H1 (cell line): ENCODE data around the gene FADS6. TPM values are rescaled to one million over a fixed set of nuclear protein-coding genes. Genes with fewer than 3 reads are reported as not detected.

Experiments
- CTCF ChIA-PET: fragments of 300-600 bp; sonication (Branson Sonifier 250); formaldehyde crosslinking; loops from one replicate; lab custom pipeline; 2021; ENCODE audit not compliant: partially characterized antibody; lab: Charles Lee
- POLR2A ChIA-PET: fragments of 300-600 bp; sonication (Branson Sonifier 250); formaldehyde crosslinking; loops from one replicate; lab custom pipeline; 2021; ENCODE audit warnings: inconsistent platforms; ENCODE audit not compliant: partially characterized antibody; lab: Charles Lee
- DNase-seq, 2 experiments: peaks; one replicate each; pipeline versions ENCODE4 v3.0.0 to v3.0.0-alpha.2; 2010 to 2022; ENCODE audit warnings: low spot score in 2 of 2, low read depth in 1 of 2, mixed read lengths in 1 of 2
- FAIRE-seq: peaks from 2 replicates; lab custom pipeline; 2011; peaks lifted over from hg19 to GRCh38; lab: Jason Lieb, UNC
- H2AFZ ChIP-seq: 2 replicates; pipeline ENCODE4 v1.8.1; 2012; ENCODE audit warnings: low read length, inconsistent platforms
- H2AK5ac ChIP-seq: 2 replicates; pipeline ENCODE4 v1.6.1; 2013; ENCODE audit warnings: low read depth, low read length
- H2BK120ac ChIP-seq: replicated peaks from 2 replicates; pipeline ENCODE3; 2013; ENCODE audit warnings: low read depth, low read length, inconsistent platforms
- H2BK12ac ChIP-seq: 2 replicates; pipeline ENCODE4 v1.6.1; 2013; ENCODE audit warnings: low read depth, low read length
- H2BK15ac ChIP-seq: 2 replicates; pipeline ENCODE4 v1.6.1; 2013; ENCODE audit warnings: low read length
- H2BK20ac ChIP-seq: 2 replicates; pipeline ENCODE4 v1.6.1; 2013; ENCODE audit warnings: low read length
- H2BK5ac ChIP-seq: 2 replicates; pipeline ENCODE4 v1.6.1; 2013; ENCODE audit warnings: low read depth, low read length
- H3K14ac ChIP-seq: 2 replicates; pipeline ENCODE4 v1.6.1; 2013; ENCODE audit warnings: inconsistent platforms; ENCODE audit not compliant: insufficient read length
- H3K18ac ChIP-seq: 2 replicates; pipeline ENCODE4 v1.6.1; 2013; ENCODE audit warnings: low read length; ENCODE audit errors: extremely low read depth
- H3K23ac ChIP-seq: 2 replicates; pipeline ENCODE4 v1.6.1; 2013; ENCODE audit warnings: inconsistent platforms; ENCODE audit not compliant: insufficient read length
- H3K23me2 ChIP-seq: 2 replicates; pipeline ENCODE4 v1.6.1; 2013; ENCODE audit warnings: low read depth, low read length
- H3K27ac ChIP-seq: 2 replicates; pipeline ENCODE4 v1.6.1; 2011; ENCODE audit warnings: low read depth, low read length, inconsistent platforms
- H3K27me3 ChIP-seq, 4 experiments: replicated peaks in 1 of 4; 1 replicate in 1 of 4; 2 replicates in 3 of 4; pipeline versions ENCODE4 v1.6.1 to v1.8.1; 2011 to 2013; ENCODE audit warnings: low read length in 3 of 4, mild to moderate bottlenecking in 3 of 4, inconsistent platforms in 2 of 4, mixed read lengths in 2 of 4, moderate library complexity in 1 of 4; ENCODE audit not compliant: control insufficient read depth in 3 of 4, insufficient read depth in 3 of 4; ENCODE audit errors: extremely low read depth in 1 of 4
- H3K36me3 ChIP-seq, 4 experiments: 2 replicates each; pipeline versions ENCODE4 v1.6.1 to v1.8.1; 2011 to 2013; ENCODE audit warnings: mild to moderate bottlenecking in 4 of 4, low read length in 3 of 4, moderate library complexity in 2 of 4, control low read depth in 1 of 4, inconsistent platforms in 1 of 4; ENCODE audit not compliant: insufficient read depth in 4 of 4, control insufficient read depth in 2 of 4
- H3K4ac ChIP-seq: replicated peaks from 2 replicates; pipeline ENCODE3; 2013; ENCODE audit warnings: low read length, low read depth, mixed read lengths, inconsistent platforms; ENCODE audit not compliant: insufficient read length
- H3K4me1 ChIP-seq, 4 experiments: replicated peaks in 1 of 4; 1 replicate in 1 of 4; 2 replicates in 3 of 4; pipeline versions ENCODE4 v1.6.1 to v1.8.1; 2011 to 2013; ENCODE audit warnings: low read length in 3 of 4, inconsistent platforms in 2 of 4, mixed read lengths in 1 of 4; ENCODE audit not compliant: insufficient read depth in 4 of 4, control insufficient read depth in 3 of 4
- H3K4me2 ChIP-seq, 2 experiments: 2 replicates each; pipeline versions ENCODE4 v1.6.1 to v1.8.1; 2011 to 2013; ENCODE audit warnings: low read depth in 2 of 2, low read length in 2 of 2, control low read depth in 1 of 2, inconsistent platforms in 1 of 2, mild to moderate bottlenecking in 1 of 2; ENCODE audit not compliant: insufficient read depth in 1 of 2
- H3K4me3 ChIP-seq, 4 experiments: fragments of 200-600, 300-600 bp in 1 of 4; sonication (generic), shearing (Covaris generic), sonication (Bioruptor Twin) in 1 of 4; 2 replicates each; pipeline versions ENCODE4 v1.5.1 to v1.8.1; 2011 to 2016; ENCODE audit warnings: low read length in 4 of 4, low read depth in 3 of 4, control low read depth in 2 of 4, inconsistent platforms in 2 of 4, mild to moderate bottlenecking in 2 of 4, mixed read lengths in 1 of 4, moderate library complexity in 1 of 4; ENCODE audit not compliant: insufficient read depth in 2 of 4; ENCODE audit errors: extremely low read depth in 1 of 4
- H3K56ac ChIP-seq: replicated peaks from 2 replicates; pipeline ENCODE3; 2013; ENCODE audit warnings: low read depth, mild to moderate bottlenecking, mixed read lengths, low read length, inconsistent platforms; ENCODE audit not compliant: insufficient read length
- H3K79me1 ChIP-seq: 2 replicates; pipeline ENCODE4 v1.6.1; 2013; ENCODE audit warnings: low read depth, low read length, control low read depth
- H3K79me2 ChIP-seq, 2 experiments: 2 replicates each; pipeline versions ENCODE4 v1.6.1 to v1.8.1; 2012 to 2013; ENCODE audit warnings: low read length in 2 of 2, mild to moderate bottlenecking in 2 of 2, inconsistent platforms in 1 of 2; ENCODE audit not compliant: insufficient read depth in 2 of 2, control insufficient read depth in 1 of 2
- H3K9ac ChIP-seq, 4 experiments: replicated peaks in 1 of 4; 1 replicate in 1 of 4; 2 replicates in 3 of 4; pipeline versions ENCODE4 v1.6.1 to v1.8.1; 2011 to 2013; ENCODE audit warnings: low read depth in 3 of 4, low read length in 3 of 4, control low read depth in 2 of 4, mild to moderate bottlenecking in 2 of 4, moderate library complexity in 2 of 4, inconsistent platforms in 1 of 4; ENCODE audit errors: extremely low read depth in 1 of 4
- H3K9me3 ChIP-seq, 2 experiments: 2 replicates each; pipeline versions ENCODE4 v1.6.1 to v1.8.1; 2012 to 2013; ENCODE audit warnings: mild to moderate bottlenecking in 2 of 2, moderate library complexity in 2 of 2, control low read depth in 1 of 2, inconsistent platforms in 1 of 2, low read depth in 1 of 2, low read length in 1 of 2, mixed read lengths in 1 of 2; ENCODE audit not compliant: insufficient read depth in 2 of 2
- H4K20me1 ChIP-seq, 2 experiments: replicated peaks in 1 of 2; 2 replicates each; pipeline versions ENCODE3 to v1.8.1; 2011 to 2013; ENCODE audit warnings: inconsistent platforms in 2 of 2, low read length in 2 of 2, mild to moderate bottlenecking in 1 of 2; ENCODE audit not compliant: insufficient read depth in 2 of 2, control insufficient read depth in 1 of 2
- H4K5ac ChIP-seq: 2 replicates; pipeline ENCODE4 v1.6.1; 2013; ENCODE audit warnings: low read length, low read depth, mixed read lengths, inconsistent platforms; ENCODE audit not compliant: insufficient read length
- H4K8ac ChIP-seq: 2 replicates; pipeline ENCODE4 v1.8.0; 2013; ENCODE audit warnings: mild to moderate bottlenecking, moderate library complexity, low read length, inconsistent platforms; ENCODE audit not compliant: insufficient read depth; ENCODE audit errors: extremely low read depth
- H4K91ac ChIP-seq: replicated peaks from 2 replicates; pipeline ENCODE3; 2013; ENCODE audit warnings: low read length, mixed read lengths, inconsistent platforms; ENCODE audit not compliant: insufficient read length
- ASH2L ChIP-seq: fragments of 200-600, 300-600 bp; sonication (generic); IDR thresholded peaks from one replicate; pipeline ENCODE4 v1.7.1; 2017; ENCODE audit warnings: low read length
- ATF2 ChIP-seq: IDR thresholded peaks from 2 replicates; pipeline ENCODE4 v1.6.1; 2012; ENCODE audit warnings: low read length, inconsistent platforms
- CHD1 ChIP-seq: IDR thresholded peaks from 2 replicates; pipeline ENCODE4 v1.6.1; 2012; ENCODE audit warnings: low read depth, low read length, improper control_type of control experiment
- GTF2F1 ChIP-seq: IDR thresholded peaks from 2 replicates; pipeline ENCODE4 v1.6.1; 2012; ENCODE audit warnings: low read depth, low read length, improper control_type of control experiment, borderline replicate concordance
- NANOG ChIP-seq: IDR thresholded peaks from 2 replicates; pipeline ENCODE4 v1.6.1; 2011; ENCODE audit warnings: low read length, low read depth, mild to moderate bottlenecking, inconsistent platforms; ENCODE audit not compliant: insufficient read depth, poor library complexity, severe bottlenecking
- RNF2 ChIP-seq: fragments of 200-900, 300-1000 bp; sonication (generic); IDR thresholded peaks from 2 replicates; pipeline ENCODE4 v1.7.1; 2016; ENCODE audit warnings: borderline replicate concordance, low read depth, mild to moderate bottlenecking, antibody characterized with exemption, low read length; ENCODE audit not compliant: poor library complexity, severe bottlenecking; ENCODE audit errors: missing control alignments
- SRF ChIP-seq: IDR thresholded peaks from 2 replicates; pipeline ENCODE4 v1.6.1; 2011; ENCODE audit warnings: mild to moderate bottlenecking, low read depth, low read length, moderate library complexity
- TEAD4 ChIP-seq: IDR thresholded peaks from 2 replicates; pipeline ENCODE4 v1.6.1; 2012; ENCODE audit warnings: low read depth, low read length, inconsistent platforms, mixed read lengths
- ZNF274 ChIP-seq: IDR thresholded peaks from 2 replicates; pipeline ENCODE4 v1.7.0; 2012; ENCODE audit warnings: low read length, borderline replicate concordance; ENCODE audit errors: extremely low read depth
- whole genome bisulfite sequencing, 2 experiments: shearing (Covaris generic) in 1 of 2; methylation state at CpG; one replicate each; pipeline versions ENCODE4 v1.1.6 to v1.1.7; 2013 to 2015; ENCODE audit warnings: low lambda C conversion rate in 2 of 2, mixed read lengths in 2 of 2, inconsistent platforms in 1 of 2, low coverage in 1 of 2, missing lambda C conversion rate in 1 of 2; ENCODE audit not compliant: insufficient replicate concordance in 2 of 2, insufficient coverage in 1 of 2, insufficient read length in 1 of 2; ENCODE audit errors: extremely low coverage in 1 of 2, missing lambda C conversion rate in 1 of 2; 5-methylcytosine and 5-hydroxymethylcytosine counted together
- polyA plus RNA-seq, 7 experiments: library from polyadenylated mRNA; depleted of rRNA in 3 of 7; stranded (reverse) in 5 of 7; unstranded in 2 of 7; fragments of >200 nt in 5 of 7; fragments of 200-250 nt in 2 of 7; gene quantifications; 1 replicate in 5 of 7; 2 replicates in 1 of 7; 4 replicates in 1 of 7; pipeline versions ENCODE4 v1.2.1 to v1.2.3, GENCODE V29; 2011 to 2013; ENCODE audit warnings: missing spikeins in 2 of 7, mixed read lengths in 2 of 7
- total RNA-seq: library from RNA; stranded (reverse); fragmentation: NEBNext Ultra II Directional; extraction: Animal tissue kit (Norgen Biotek cat#: 25700); gene quantifications from 2 replicates; pipeline ENCODE4 v1.2.1, GENCODE V29; 2021

Gene FADS6
- total and polyA plus RNA-seq, 2 of the 8 experiments (the other 6 are each of a cell fraction or from before 2014, with no cell fraction given) = 0.56 to 2.5 TPM

- Histone ChIP-seq H3K27me3 (peaks cover 22 to 59% (median 49%) of the 10 kb centered on the region in 4 experiments), H3K23me2 (peaks cover 3% of the 10 kb centered on the region; the same call in 1 of the 2 replicates), H3K4me1 (peaks cover 0 to 6% (median 3%) of the 10 kb centered on the region in 4 experiments; a peak in 3 of 7 replicates), H3K79me1 (no peaks in the 10 kb centered on the region), H2BK5ac (no peak overlapping the region), H3K14ac (no peak overlapping the region), H3K23ac (no peak overlapping the region), H4K5ac (no peak overlapping the region), H2BK120ac (no peak overlapping the region), H3K56ac (peak overlapping the region; percentile 4), H3K9me3 (no peaks in the 10 kb centered on the region), H3K36me3 (no peaks in the 10 kb centered on the region), H3K4me3 (no peak overlapping the region), H3K9ac (no peak overlapping the region), H3K4me2 (no peak overlapping the region; a peak in 1 of 4 replicates), H3K4ac (no peak overlapping the region), H4K8ac (no peak overlapping the region), H4K20me1 (peaks cover 2 to 9% of the 10 kb centered on the region in 2 experiments), H2AFZ (no peak overlapping the region), H4K91ac (no peak overlapping the region), H3K18ac (no peak overlapping the region), H2BK15ac (no peak overlapping the region), H2AK5ac (no peak overlapping the region), H2BK20ac (no peak overlapping the region), H3K27ac (no peak overlapping the region), H2BK12ac (no peak overlapping the region), H3K79me2 (no peaks in the 10 kb centered on the region)
- DNase-seq (no peak), FAIRE-seq (peak; percentile 48)
- ChIA-PET POLR2A (interaction anchor here (0.6 kb wide), 1 partner anchor 82 kb away, joined by 3 read pairs; no protein-coding TSS in a partner anchor), CTCF (interaction anchor here (0.6 to 49.9 kb wide), 7 partner anchors 14 to 167 kb away, joined by 3 to 1072 read pairs (median 3); partner anchors contain the start of gene USH1G)
- 66% methylated on average over 10 of the region's 11 CpGs; no CpG with 5 or more reads in 1 of the 2 experiments for WGBS, 2 experiments
- TF ChIP-seq CHD1 (no peak), ATF2 (no peak), TEAD4 (no peak), ASH2L (no peak), GTF2F1 (no peak), NANOG (no peak), RNF2 (no peak), ZNF274 (no peak), SRF (no peak)
Measured at GRCh38 chr17:74937064-74938051, 43.9 kb upstream of the FADS6 start.
